H1 (cell line): ENCODE data around the gene PTPRC. TPM values are rescaled to one million over a fixed set of nuclear protein-coding genes. Genes with fewer than 3 reads are reported as not detected.

Source experiments
- CTCF ChIA-PET: fragments of 300-600 bp; sonication (Branson Sonifier 250); formaldehyde crosslinking; loops from one replicate; lab custom pipeline; 2021; ENCODE audit not compliant: partially characterized antibody; lab: Charles Lee
- POLR2A ChIA-PET: fragments of 300-600 bp; sonication (Branson Sonifier 250); formaldehyde crosslinking; loops from one replicate; lab custom pipeline; 2021; ENCODE audit warnings: inconsistent platforms; ENCODE audit not compliant: partially characterized antibody; lab: Charles Lee
- DNase-seq, 2 experiments: peaks; one replicate each; pipeline versions ENCODE4 v3.0.0 to v3.0.0-alpha.2; 2010 to 2022; ENCODE audit warnings: low spot score in 2 of 2, low read depth in 1 of 2, mixed read lengths in 1 of 2
- FAIRE-seq: peaks from 2 replicates; lab custom pipeline; 2011; peaks lifted over from hg19 to GRCh38; lab: Jason Lieb, UNC
- H2AFZ ChIP-seq: 2 replicates; pipeline ENCODE4 v1.8.1; 2012; ENCODE audit warnings: low read length, inconsistent platforms
- H2AK5ac ChIP-seq: 2 replicates; pipeline ENCODE4 v1.6.1; 2013; ENCODE audit warnings: low read depth, low read length
- H2BK120ac ChIP-seq: replicated peaks from 2 replicates; pipeline ENCODE3; 2013; ENCODE audit warnings: low read depth, low read length, inconsistent platforms
- H2BK12ac ChIP-seq: 2 replicates; pipeline ENCODE4 v1.6.1; 2013; ENCODE audit warnings: low read depth, low read length
- H2BK15ac ChIP-seq: 2 replicates; pipeline ENCODE4 v1.6.1; 2013; ENCODE audit warnings: low read length
- H2BK20ac ChIP-seq: 2 replicates; pipeline ENCODE4 v1.6.1; 2013; ENCODE audit warnings: low read length
- H2BK5ac ChIP-seq: 2 replicates; pipeline ENCODE4 v1.6.1; 2013; ENCODE audit warnings: low read depth, low read length
- H3K14ac ChIP-seq: 2 replicates; pipeline ENCODE4 v1.6.1; 2013; ENCODE audit warnings: inconsistent platforms; ENCODE audit not compliant: insufficient read length
- H3K18ac ChIP-seq: 2 replicates; pipeline ENCODE4 v1.6.1; 2013; ENCODE audit warnings: low read length; ENCODE audit errors: extremely low read depth
- H3K23ac ChIP-seq: 2 replicates; pipeline ENCODE4 v1.6.1; 2013; ENCODE audit warnings: inconsistent platforms; ENCODE audit not compliant: insufficient read length
- H3K23me2 ChIP-seq: 2 replicates; pipeline ENCODE4 v1.6.1; 2013; ENCODE audit warnings: low read depth, low read length
- H3K27ac ChIP-seq: 2 replicates; pipeline ENCODE4 v1.6.1; 2011; ENCODE audit warnings: low read depth, low read length, inconsistent platforms
- H3K27me3 ChIP-seq, 4 experiments: replicated peaks in 1 of 4; 1 replicate in 1 of 4; 2 replicates in 3 of 4; pipeline versions ENCODE4 v1.6.1 to v1.8.1; 2011 to 2013; ENCODE audit warnings: low read length in 3 of 4, mild to moderate bottlenecking in 3 of 4, inconsistent platforms in 2 of 4, mixed read lengths in 2 of 4, moderate library complexity in 1 of 4; ENCODE audit not compliant: control insufficient read depth in 3 of 4, insufficient read depth in 3 of 4; ENCODE audit errors: extremely low read depth in 1 of 4
- H3K36me3 ChIP-seq, 4 experiments: 2 replicates each; pipeline versions ENCODE4 v1.6.1 to v1.8.1; 2011 to 2013; ENCODE audit warnings: mild to moderate bottlenecking in 4 of 4, low read length in 3 of 4, moderate library complexity in 2 of 4, control low read depth in 1 of 4, inconsistent platforms in 1 of 4; ENCODE audit not compliant: insufficient read depth in 4 of 4, control insufficient read depth in 2 of 4
- H3K4ac ChIP-seq: replicated peaks from 2 replicates; pipeline ENCODE3; 2013; ENCODE audit warnings: low read length, low read depth, mixed read lengths, inconsistent platforms; ENCODE audit not compliant: insufficient read length
- H3K4me1 ChIP-seq, 4 experiments: replicated peaks in 1 of 4; 1 replicate in 1 of 4; 2 replicates in 3 of 4; pipeline versions ENCODE4 v1.6.1 to v1.8.1; 2011 to 2013; ENCODE audit warnings: low read length in 3 of 4, inconsistent platforms in 2 of 4, mixed read lengths in 1 of 4; ENCODE audit not compliant: insufficient read depth in 4 of 4, control insufficient read depth in 3 of 4
- H3K4me2 ChIP-seq, 2 experiments: 2 replicates each; pipeline versions ENCODE4 v1.6.1 to v1.8.1; 2011 to 2013; ENCODE audit warnings: low read depth in 2 of 2, low read length in 2 of 2, control low read depth in 1 of 2, inconsistent platforms in 1 of 2, mild to moderate bottlenecking in 1 of 2; ENCODE audit not compliant: insufficient read depth in 1 of 2
- H3K4me3 ChIP-seq, 4 experiments: fragments of 200-600, 300-600 bp in 1 of 4; sonication (generic), shearing (Covaris generic), sonication (Bioruptor Twin) in 1 of 4; 2 replicates each; pipeline versions ENCODE4 v1.5.1 to v1.8.1; 2011 to 2016; ENCODE audit warnings: low read length in 4 of 4, low read depth in 3 of 4, control low read depth in 2 of 4, inconsistent platforms in 2 of 4, mild to moderate bottlenecking in 2 of 4, mixed read lengths in 1 of 4, moderate library complexity in 1 of 4; ENCODE audit not compliant: insufficient read depth in 2 of 4; ENCODE audit errors: extremely low read depth in 1 of 4
- H3K56ac ChIP-seq: replicated peaks from 2 replicates; pipeline ENCODE3; 2013; ENCODE audit warnings: low read depth, mild to moderate bottlenecking, mixed read lengths, low read length, inconsistent platforms; ENCODE audit not compliant: insufficient read length
- H3K79me1 ChIP-seq: 2 replicates; pipeline ENCODE4 v1.6.1; 2013; ENCODE audit warnings: low read depth, low read length, control low read depth
- H3K79me2 ChIP-seq, 2 experiments: 2 replicates each; pipeline versions ENCODE4 v1.6.1 to v1.8.1; 2012 to 2013; ENCODE audit warnings: low read length in 2 of 2, mild to moderate bottlenecking in 2 of 2, inconsistent platforms in 1 of 2; ENCODE audit not compliant: insufficient read depth in 2 of 2, control insufficient read depth in 1 of 2
- H3K9ac ChIP-seq, 4 experiments: replicated peaks in 1 of 4; 1 replicate in 1 of 4; 2 replicates in 3 of 4; pipeline versions ENCODE4 v1.6.1 to v1.8.1; 2011 to 2013; ENCODE audit warnings: low read depth in 3 of 4, low read length in 3 of 4, control low read depth in 2 of 4, mild to moderate bottlenecking in 2 of 4, moderate library complexity in 2 of 4, inconsistent platforms in 1 of 4; ENCODE audit errors: extremely low read depth in 1 of 4
- H3K9me3 ChIP-seq, 2 experiments: 2 replicates each; pipeline versions ENCODE4 v1.6.1 to v1.8.1; 2012 to 2013; ENCODE audit warnings: mild to moderate bottlenecking in 2 of 2, moderate library complexity in 2 of 2, control low read depth in 1 of 2, inconsistent platforms in 1 of 2, low read depth in 1 of 2, low read length in 1 of 2, mixed read lengths in 1 of 2; ENCODE audit not compliant: insufficient read depth in 2 of 2
- H4K20me1 ChIP-seq, 2 experiments: replicated peaks in 1 of 2; 2 replicates each; pipeline versions ENCODE3 to v1.8.1; 2011 to 2013; ENCODE audit warnings: inconsistent platforms in 2 of 2, low read length in 2 of 2, mild to moderate bottlenecking in 1 of 2; ENCODE audit not compliant: insufficient read depth in 2 of 2, control insufficient read depth in 1 of 2
- H4K5ac ChIP-seq: 2 replicates; pipeline ENCODE4 v1.6.1; 2013; ENCODE audit warnings: low read length, low read depth, mixed read lengths, inconsistent platforms; ENCODE audit not compliant: insufficient read length
- H4K8ac ChIP-seq: 2 replicates; pipeline ENCODE4 v1.8.0; 2013; ENCODE audit warnings: mild to moderate bottlenecking, moderate library complexity, low read length, inconsistent platforms; ENCODE audit not compliant: insufficient read depth; ENCODE audit errors: extremely low read depth
- H4K91ac ChIP-seq: replicated peaks from 2 replicates; pipeline ENCODE3; 2013; ENCODE audit warnings: low read length, mixed read lengths, inconsistent platforms; ENCODE audit not compliant: insufficient read length
- CEBPB ChIP-seq: IDR thresholded peaks from 2 replicates; pipeline ENCODE4 v1.6.1; 2012; ENCODE audit warnings: low read depth, low read length
- HDAC6 ChIP-seq: IDR thresholded peaks from one replicate; pipeline ENCODE4 v1.7.1; 2012; ENCODE audit warnings: low read depth, mild to moderate bottlenecking, inconsistent platforms, low read length, moderate library complexity
- PHF8 ChIP-seq: fragments of 200-600 bp; sonication (generic); conservative IDR thresholded peaks from 2 replicates; pipeline ENCODE4 v1.7.1; 2012; ENCODE audit warnings: low read depth, mild to moderate bottlenecking, inconsistent platforms, low read length, moderate library complexity
- POLR2A ChIP-seq, 2 experiments: IDR thresholded peaks; 1 replicate in 1 of 2; 2 replicates in 1 of 2; pipeline ENCODE4 v1.6.1; 2011; ENCODE audit warnings: low read depth in 2 of 2, low read length in 2 of 2, mild to moderate bottlenecking in 2 of 2; ENCODE audit errors: control extremely low read depth in 1 of 2
- RAD21 ChIP-seq, 2 experiments: IDR thresholded peaks in 1 of 2; conservative IDR thresholded peaks in 1 of 2; 2 replicates each; pipeline ENCODE4 v1.6.1; 2011; ENCODE audit warnings: low read depth in 2 of 2, low read length in 2 of 2, improper control_type of control experiment in 1 of 2, inconsistent platforms in 1 of 2, mild to moderate bottlenecking in 1 of 2, moderate library complexity in 1 of 2
- RFX5 ChIP-seq: IDR thresholded peaks from 2 replicates; pipeline ENCODE4 v1.6.1; 2011; ENCODE audit warnings: low read depth, low read length, improper control_type of control experiment, borderline replicate concordance
- WGBS, 2 experiments: shearing (Covaris generic) in 1 of 2; methylation state at CpG; one replicate each; pipeline versions ENCODE4 v1.1.6 to v1.1.7; 2013 to 2015; ENCODE audit warnings: low lambda C conversion rate in 2 of 2, mixed read lengths in 2 of 2, inconsistent platforms in 1 of 2, low coverage in 1 of 2, missing lambda C conversion rate in 1 of 2; ENCODE audit not compliant: insufficient replicate concordance in 2 of 2, insufficient coverage in 1 of 2, insufficient read length in 1 of 2; ENCODE audit errors: extremely low coverage in 1 of 2, missing lambda C conversion rate in 1 of 2; 5-methylcytosine and 5-hydroxymethylcytosine counted together
- polyA plus RNA-seq, 7 experiments: library from polyadenylated mRNA; depleted of rRNA in 3 of 7; stranded (reverse) in 5 of 7; unstranded in 2 of 7; fragments of >200 nt in 5 of 7; fragments of 200-250 nt in 2 of 7; gene quantifications; 1 replicate in 5 of 7; 2 replicates in 1 of 7; 4 replicates in 1 of 7; pipeline versions ENCODE4 v1.2.1 to v1.2.3, GENCODE V29; 2011 to 2013; ENCODE audit warnings: missing spikeins in 2 of 7, mixed read lengths in 2 of 7
- total RNA-seq: library from RNA; stranded (reverse); fragmentation: NEBNext Ultra II Directional; extraction: Animal tissue kit (Norgen Biotek cat#: 25700); gene quantifications from 2 replicates; pipeline ENCODE4 v1.2.1, GENCODE V29; 2021

Gene PTPRC
- total and polyA plus RNA-seq, 2 of the 8 experiments (the other 6 are each of a cell fraction or from before 2014, with no cell fraction given), result 0.05 TPM; not detected in 1

- H2BK5ac ChIP-seq, result no peak overlapping the region
- H2AK5ac ChIP-seq, result no peak overlapping the region
- 0 out of 2 replicates have a peak overlapping the region, but pooled peaks have one; percentile 4 for H2AFZ ChIP-seq
- H4K8ac ChIP-seq, result no peak overlapping the region
- ChIA-PET POLR2A (no interaction called here), CTCF (no interaction called here)
- no peak overlapping the region for H3K27ac ChIP-seq
- no peaks in the 10 kb centered on the region for H3K4me1 ChIP-seq
- no peaks in the 10 kb centered on the region for H3K36me3 ChIP-seq
- H2BK120ac ChIP-seq, result no peak overlapping the region
- no peak overlapping the region for H3K23ac ChIP-seq
- H3K56ac ChIP-seq, result no peak overlapping the region
- no peaks in the 10 kb centered on the region for H3K23me2 ChIP-seq
- no peaks in the 10 kb centered on the region for H3K9me3 ChIP-seq
- no peaks in the 10 kb centered on the region for H3K79me2 ChIP-seq
- DNase-seq, result no peak
- no peak overlapping the region for H3K4me3 ChIP-seq
- H3K14ac ChIP-seq, result no peak overlapping the region
- TF ChIP-seq RFX5 (no peak), RAD21 (IDR thresholded peaks at IDR 0.05 in 1 of 2, conservative IDR thresholded peaks at IDR 0.05 in 1 of 2; ENCODE audit: low read depth in 2 of 2, low read length in 2 of 2) (no peak), PHF8 (no peak), CEBPB (no peak), HDAC6 (no peak), POLR2A (IDR thresholded peaks at IDR 0.05; ENCODE audit: control extremely low read depth in 1 of 2, low read depth in 2 of 2, low read length in 2 of 2) (no peak)
- TF ChIP-seq, all 59 proteins: peak for 0
- H3K4me2 ChIP-seq, result no peak overlapping the region
- H3K9ac ChIP-seq, result no peak overlapping the region
- no peaks in the 10 kb centered on the region for H3K27me3 ChIP-seq
- H2BK12ac ChIP-seq, result no peak overlapping the region
- no peak overlapping the region for H2BK20ac ChIP-seq
- 93% methylated on average over 5 of the region's 5 CpGs; no CpG with 5 or more reads in 1 of the 2 experiments for WGBS, 2 experiments
- H4K91ac ChIP-seq, result no peak overlapping the region
- no peak for FAIRE-seq
- H4K20me1 ChIP-seq, result no peaks in the 10 kb centered on the region
- H3K18ac ChIP-seq, result no peak overlapping the region
- no peak overlapping the region for H4K5ac ChIP-seq
- H2BK15ac ChIP-seq, result no peak overlapping the region
- peak overlapping the region; percentile 22 for H3K4ac ChIP-seq
- no peaks in the 10 kb centered on the region for H3K79me1 ChIP-seq
These were observed 70.1 kb downstream of the PTPRC start for GRCh38 chr1:198708761-198709525.
